ENCODE data around the gene PFN1. TPM values are rescaled to one million over a fixed set of nuclear protein-coding genes. Genes with fewer than 3 reads are reported as not detected.

Gene PFN1
- total and polyA plus RNA-seq, 7 donors = 690 to 1,404 (median 911) TPM

DNA sequence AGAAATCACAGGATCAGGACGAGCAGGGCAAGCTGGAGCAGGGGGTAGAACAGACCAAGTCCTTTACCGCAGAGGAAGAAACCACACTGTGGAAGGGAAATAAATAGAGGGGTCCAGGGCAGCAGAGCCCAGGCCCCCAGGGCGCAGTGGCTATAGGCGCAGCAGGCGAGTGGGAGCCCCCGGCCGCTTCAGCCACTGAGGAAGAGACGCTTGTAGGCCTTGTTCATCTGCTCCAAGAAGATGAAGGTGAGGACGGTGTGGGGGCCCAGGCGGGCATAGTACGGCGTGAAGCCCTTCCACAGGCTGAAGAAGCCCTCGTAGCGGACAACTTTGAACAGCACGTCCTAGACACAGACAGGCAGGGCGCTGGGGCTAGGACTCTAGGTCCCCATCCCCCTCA, 10.8 kb downstream of the PFN1 start:
- peak overlapping the region in 2 of 4 donors; percentile 96 for H3K27ac ChIP-seq

DNA sequence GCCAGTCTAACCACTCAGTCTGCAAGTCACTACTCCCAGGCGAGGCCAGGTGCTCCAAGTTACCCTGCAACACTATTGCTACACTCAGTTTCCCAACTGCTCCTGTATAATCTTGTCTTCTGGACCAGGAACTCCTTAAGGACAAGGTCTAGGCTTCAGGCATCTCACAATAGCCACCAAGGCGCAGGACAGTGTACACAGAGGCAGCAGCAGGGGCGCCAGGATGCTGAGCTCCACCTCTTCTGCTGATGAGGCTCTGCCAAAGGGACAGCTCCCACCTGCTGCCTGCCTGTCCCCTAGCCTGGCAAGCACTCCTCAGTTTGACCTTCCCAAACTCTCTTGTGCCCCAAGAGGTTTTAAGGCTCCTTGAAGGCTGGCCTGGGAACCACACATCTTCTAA, 11.9 kb downstream of the PFN1 start:
- DNase-seq = no peak
- no peak overlapping the region for H3K4me3 ChIP-seq
- TF ChIP-seq CTCF (IDR thresholded peaks at IDR 0.05) (no peak), POLR2A (IDR thresholded peaks at IDR 0.05) (no peak), POLR2AphosphoS5 (IDR thresholded peaks at IDR 0.05) (no peak), EP300 (IDR thresholded peaks at IDR 0.05) (no peak)
- H3K27me3 ChIP-seq = no peaks in the 10 kb centered on the region
- H3K4me1 ChIP-seq = peaks cover 0 to 38% (median 33%) of the 10 kb centered on the region in 4 donors
- intact Hi-C loops (cut with DNase I) = no loop called here
- peaks cover 13 to 27% (median 16%) of the 10 kb centered on the region in 4 donors for H3K36me3 ChIP-seq
- H3K27ac ChIP-seq = no peak overlapping the region
- no peaks in the 10 kb centered on the region for H3K9me3 ChIP-seq
- WGBS, 2 donors = 86 to 92% methylated on average over 3 of the region's 3 CpGs

More for the DNA sequence above, 10.8 kb downstream of the PFN1 start:
- DNase-seq = no peak
- intact Hi-C loops (cut with DNase I) = no loop called here
- 94 to 97% methylated on average over 16 of the region's 16 CpGs for WGBS, 2 donors
- Histone ChIP-seq H3K4me3 (no peak overlapping the region), H3K9me3 (no peaks in the 10 kb centered on the region), H3K27me3 (no peaks in the 10 kb centered on the region), H3K4me1 (peaks cover 0 to 49% (median 40%) of the 10 kb centered on the region in 4 donors), H3K36me3 (peaks cover 13 to 33% (median 19%) of the 10 kb centered on the region in 4 donors)
- no peak for TF ChIP-seq POLR2AphosphoS5 (IDR thresholded peaks at IDR 0.05)
- no peak for TF ChIP-seq CTCF (IDR thresholded peaks at IDR 0.05)
- TF ChIP-seq EP300 (IDR thresholded peaks at IDR 0.05) = no peak
- no peak for TF ChIP-seq POLR2A (IDR thresholded peaks at IDR 0.05)

DNA sequence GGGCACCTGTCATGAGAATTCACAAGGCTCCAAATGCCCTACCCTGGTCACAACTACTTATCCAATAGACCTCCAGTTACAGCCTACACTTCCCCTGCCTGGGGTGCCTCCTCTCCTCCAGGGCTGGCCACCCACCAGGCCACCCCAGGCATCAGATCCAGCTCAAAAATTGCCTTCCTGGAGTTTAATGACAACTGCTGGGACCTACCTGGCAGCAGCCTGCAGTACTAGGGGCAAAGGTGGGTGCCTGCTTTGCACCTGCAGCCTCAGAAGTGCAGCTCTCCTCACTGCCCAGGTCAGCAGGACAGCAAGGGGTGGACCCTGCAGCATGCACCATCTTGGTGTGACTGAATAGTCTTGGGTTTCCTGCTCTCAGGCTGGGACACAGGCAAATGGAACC, 12.7 kb downstream of the PFN1 start:
- TF ChIP-seq EP300 (IDR thresholded peaks at IDR 0.05) (no peak), CTCF (IDR thresholded peaks at IDR 0.05) (no peak), POLR2AphosphoS5 (IDR thresholded peaks at IDR 0.05) (no peak), POLR2A (IDR thresholded peaks at IDR 0.05) (no peak)
- no peaks in the 10 kb centered on the region for H3K27me3 ChIP-seq
- H3K4me1 ChIP-seq = peaks cover 0 to 31% (median 25%) of the 10 kb centered on the region in 4 donors
- no peak overlapping the region for H3K27ac ChIP-seq
- H3K4me3 ChIP-seq = no peak overlapping the region
- intact Hi-C loops (cut with DNase I) = no loop called here
- peaks cover 13 to 27% (median 16%) of the 10 kb centered on the region in 4 donors for H3K36me3 ChIP-seq
- H3K9me3 ChIP-seq = no peaks in the 10 kb centered on the region
- no peak for DNase-seq

DNA sequence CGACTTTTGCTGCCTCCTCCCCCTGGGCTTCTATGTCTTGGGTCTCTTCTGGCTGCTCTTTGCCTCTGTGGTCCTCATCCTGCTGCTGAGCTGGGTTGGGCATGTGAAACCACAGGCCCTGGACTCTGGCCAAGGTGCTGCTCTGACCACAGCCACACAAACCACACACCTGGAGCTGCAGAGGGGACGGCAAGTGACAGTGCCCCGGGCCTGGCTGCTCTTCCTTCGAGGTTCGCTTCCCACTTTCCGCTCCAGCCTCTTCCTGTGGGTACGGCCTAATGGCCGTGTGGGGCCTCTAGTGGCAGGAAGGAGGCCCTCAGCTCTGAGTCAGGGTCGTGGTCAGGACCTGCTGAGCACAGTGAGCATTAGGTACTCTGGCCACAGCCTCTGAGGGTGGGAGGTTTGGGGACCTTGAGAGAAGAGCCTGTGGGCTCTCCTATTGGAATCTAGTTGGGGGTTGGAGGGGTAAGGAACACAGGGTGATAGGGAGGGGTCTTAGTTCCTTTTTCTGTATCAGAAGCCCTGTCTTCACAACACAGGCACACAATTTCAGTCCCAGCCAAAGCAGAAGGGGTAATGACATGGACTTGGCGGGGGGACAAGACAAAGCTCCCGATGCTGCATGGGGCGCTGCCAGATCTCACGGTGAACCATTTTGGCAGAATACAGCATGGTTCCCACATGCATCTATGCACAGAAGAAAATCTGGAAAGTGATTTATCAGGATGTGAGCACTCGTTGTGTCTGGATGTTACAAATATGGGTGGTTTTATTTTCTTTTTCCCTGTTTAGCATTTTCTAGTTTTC, 14.0 kb downstream of the PFN1 start:
- H3K27ac ChIP-seq = peak overlapping the region in 3 of 4 donors; percentile 5 to 42 (median 42)
- no peaks in the 10 kb centered on the region for H3K9me3 ChIP-seq
- 28 to 38% methylated on average over 14 of the region's 14 CpGs for WGBS, 2 donors
- peaks cover 0 to 30% (median 24%) of the 10 kb centered on the region in 4 donors for H3K4me1 ChIP-seq
- TF ChIP-seq CTCF (IDR thresholded peaks at IDR 0.05) (peak in 1 of 4 experiments; percentile 6), EP300 (IDR thresholded peaks at IDR 0.05) (no peak), POLR2A (IDR thresholded peaks at IDR 0.05) (no peak), POLR2AphosphoS5 (IDR thresholded peaks at IDR 0.05) (no peak)
- peaks cover 13 to 27% (median 16%) of the 10 kb centered on the region in 4 donors for H3K36me3 ChIP-seq
- intact Hi-C loops (cut with DNase I) = no loop called here
- DNase-seq = no peak
- H3K4me3 ChIP-seq = no peak overlapping the region
- no peaks in the 10 kb centered on the region for H3K27me3 ChIP-seq
